ENCODE data around the gene P4HA3.

The P4HA3 gene

DNA sequence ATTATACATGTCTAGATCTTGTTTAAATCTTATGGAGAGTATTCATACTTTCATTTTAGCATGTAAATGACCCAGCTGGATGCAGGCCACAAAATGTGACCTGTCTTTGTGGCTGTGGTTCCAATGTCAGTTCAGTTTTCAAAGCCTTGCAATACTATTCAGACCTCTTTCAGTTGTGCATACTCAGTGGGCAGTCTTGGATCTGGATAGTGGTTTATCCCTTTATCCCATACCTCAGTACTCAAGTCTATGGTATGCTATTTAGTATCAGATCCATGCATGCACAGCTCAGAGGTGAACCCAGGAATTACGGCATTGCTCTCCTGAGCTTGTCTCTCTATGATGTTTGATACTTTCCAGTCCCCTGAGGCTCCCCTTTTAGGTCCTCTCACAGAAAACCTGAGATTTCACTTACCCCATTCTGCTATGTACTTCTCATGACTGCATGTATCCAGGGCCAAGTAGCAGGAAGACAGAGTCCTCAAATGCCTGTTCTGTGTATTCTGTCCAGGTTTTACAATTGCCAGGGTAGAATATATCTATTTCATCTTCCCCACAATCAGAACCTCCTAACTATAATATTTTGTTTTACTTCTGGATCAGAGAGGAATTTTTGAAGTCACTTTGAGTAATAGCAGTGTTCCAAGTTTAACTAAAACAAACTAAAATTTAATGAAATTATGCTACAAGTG lies 6.9 kb upstream of the P4HA3 start:
- DNase-seq: no peak

DNA sequence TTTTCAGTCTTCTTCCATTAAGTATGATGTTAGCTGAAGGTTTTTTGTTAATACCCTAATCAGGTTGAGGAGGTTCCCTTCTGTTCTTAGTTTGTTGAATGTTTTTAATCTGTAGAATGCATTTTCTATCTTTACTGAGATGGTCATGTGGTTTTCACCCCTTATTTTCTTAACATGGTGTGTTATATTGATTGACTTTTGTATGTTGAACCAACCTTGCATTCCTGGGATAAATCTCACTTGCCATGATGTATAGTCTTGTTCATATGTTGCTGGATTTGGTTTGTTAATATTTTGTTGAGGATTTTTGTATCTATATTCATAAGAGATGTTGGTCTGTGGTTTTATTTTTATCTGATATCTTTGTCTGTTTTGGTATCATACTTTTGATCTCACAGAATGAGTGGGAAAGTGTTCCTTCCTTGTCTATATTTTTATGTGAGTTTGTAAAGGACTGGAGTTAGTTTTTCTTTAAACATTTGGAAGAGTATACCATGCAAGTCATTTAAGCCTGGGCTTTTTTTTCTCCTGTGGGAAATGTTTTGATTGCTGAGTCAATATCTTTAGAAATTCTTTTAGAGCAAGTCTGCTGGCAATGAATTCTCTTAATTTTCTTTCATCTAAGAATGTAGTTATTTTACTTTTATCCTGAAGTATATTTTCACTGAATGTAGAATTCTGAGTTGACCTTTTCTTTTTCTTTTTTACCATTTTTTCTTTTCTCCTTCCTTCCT lies 5.5 kb upstream of the P4HA3 start:
- no peak for DNase-seq

DNA sequence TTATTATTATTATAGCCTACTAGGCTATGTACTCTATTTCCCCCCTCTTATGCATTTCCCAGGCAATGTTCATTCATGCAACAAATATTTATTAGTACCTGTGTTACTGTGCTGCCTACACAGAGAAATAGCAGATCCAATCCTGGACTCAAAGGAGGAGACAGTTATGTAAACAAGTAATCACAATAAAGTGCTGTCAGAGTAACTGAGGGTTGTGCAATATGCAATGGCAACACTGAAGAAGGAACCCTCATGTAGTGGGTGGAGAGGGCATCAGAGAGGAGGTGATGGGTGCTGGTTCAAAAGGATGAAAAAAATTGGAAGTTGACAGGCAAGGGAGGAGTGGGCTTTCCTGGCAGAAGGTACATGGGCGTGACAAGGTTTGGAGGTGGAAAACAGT lies 886 bp upstream of the P4HA3 start:
- no peak for DNase-seq

DNA sequence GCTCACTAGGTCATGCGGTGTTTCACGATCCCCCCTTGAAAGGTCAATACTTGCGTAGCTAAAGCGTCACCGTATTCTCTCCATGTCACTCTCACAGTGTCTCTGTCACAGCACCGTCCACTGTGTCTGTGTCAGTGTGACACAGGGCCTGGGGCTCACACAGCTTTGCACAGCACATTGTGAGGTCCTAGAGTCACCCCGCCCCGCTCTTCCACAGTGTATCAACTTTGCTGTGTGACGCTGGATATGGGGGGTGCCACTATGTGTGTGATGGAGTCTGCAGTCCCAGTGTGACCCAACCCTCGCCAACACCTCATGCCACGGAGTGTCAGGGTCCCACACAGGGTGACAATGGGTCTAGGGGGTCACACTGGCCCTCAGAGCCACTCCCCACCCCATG lies 583 bp downstream of the P4HA3 start:
- no peak for DNase-seq

DNA sequence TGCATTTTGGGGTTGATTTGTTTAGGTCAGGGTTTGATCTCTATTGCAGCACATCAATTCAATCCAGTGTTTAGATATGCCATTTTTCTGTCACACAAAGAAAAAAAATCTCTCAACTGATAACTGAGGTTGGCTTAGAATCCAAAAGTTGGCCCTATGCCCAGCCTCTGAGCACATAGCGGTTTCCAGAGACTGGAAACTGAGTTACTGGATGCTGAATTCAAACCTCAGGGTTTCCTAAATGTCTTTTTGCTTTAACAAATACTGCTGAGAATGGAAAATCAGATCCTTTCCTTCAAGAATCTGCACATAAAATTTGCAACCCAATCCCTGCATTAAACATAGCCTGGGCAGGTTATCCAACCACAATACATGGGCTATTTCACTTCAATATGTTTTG lies 4.0 kb downstream of the P4HA3 start:
- no peak for DNase-seq

DNA sequence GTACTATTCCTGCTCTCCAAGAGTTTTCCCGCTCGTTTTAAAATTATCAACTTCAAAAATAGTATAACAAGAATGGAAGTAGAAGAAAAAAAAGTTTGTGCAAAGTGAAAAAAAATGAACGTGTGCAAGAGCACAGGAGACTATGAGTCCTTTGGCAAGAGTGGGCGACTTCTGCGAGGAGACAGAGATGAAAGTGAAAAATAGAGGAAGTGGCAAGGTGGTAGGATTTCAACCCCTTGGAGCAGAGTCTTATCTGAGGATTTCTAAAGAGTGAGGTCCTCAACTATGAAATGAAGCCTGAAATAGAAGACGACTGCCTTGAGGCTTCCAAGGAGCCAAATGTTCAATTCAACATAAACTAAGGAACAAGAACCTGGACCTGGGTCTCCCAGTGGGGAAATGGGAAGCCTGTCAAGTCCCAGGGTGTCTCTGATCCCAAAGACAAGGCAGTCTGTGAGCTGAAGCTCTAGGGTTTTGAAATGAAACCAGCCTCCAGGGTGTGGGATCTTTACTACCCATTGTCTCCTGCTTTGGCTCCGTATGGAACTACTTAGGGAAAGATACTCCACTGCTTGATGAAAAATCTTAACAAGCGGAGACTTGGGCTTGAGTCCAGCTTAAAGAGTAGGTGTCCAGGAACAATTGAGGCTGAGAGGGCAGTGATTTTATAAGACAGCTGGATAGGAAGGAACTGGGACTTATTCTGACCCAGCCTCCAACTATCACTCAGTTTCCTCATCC lies 4.8 kb downstream of the P4HA3 start:
- DNase-seq: no peak

DNA sequence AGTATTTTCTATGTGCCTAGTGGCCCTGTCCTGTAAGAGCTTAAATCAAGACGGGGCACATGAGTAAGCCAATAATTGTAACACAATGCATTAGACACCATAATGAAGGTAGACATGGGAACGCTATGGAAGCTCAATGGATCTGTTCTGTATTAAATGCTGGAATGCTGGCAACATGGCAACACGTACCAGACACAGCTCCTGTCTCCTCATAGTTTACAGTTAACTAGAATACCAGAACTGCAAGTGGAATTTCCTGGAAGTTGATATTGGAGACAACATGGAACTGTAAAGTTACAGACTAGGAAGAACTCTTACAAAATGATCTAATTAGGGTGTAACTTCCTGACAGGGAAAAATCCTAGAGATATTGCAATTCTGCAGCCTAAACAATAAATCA lies 12.4 kb downstream of the P4HA3 start:
- no peak for DNase-seq

DNA sequence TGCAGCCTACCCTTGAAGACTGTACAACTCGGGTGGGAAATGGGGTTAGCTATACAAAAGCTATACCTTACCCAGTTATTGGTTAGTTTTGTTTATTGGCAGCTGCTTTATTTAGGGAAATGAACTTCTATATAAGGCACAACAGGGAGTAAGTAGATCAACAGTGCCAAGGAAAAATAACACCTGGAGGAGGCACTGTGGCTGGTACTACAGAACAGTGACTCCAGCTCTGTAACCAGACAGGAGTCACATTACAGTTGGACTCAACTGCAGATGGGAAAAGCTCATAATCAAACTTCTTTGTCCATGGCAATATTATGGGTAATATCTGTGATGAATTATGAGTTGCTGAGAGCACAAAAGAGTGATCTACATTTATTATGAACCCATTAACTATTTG lies 14.0 kb downstream of the P4HA3 start:
- no peak for DNase-seq

DNA sequence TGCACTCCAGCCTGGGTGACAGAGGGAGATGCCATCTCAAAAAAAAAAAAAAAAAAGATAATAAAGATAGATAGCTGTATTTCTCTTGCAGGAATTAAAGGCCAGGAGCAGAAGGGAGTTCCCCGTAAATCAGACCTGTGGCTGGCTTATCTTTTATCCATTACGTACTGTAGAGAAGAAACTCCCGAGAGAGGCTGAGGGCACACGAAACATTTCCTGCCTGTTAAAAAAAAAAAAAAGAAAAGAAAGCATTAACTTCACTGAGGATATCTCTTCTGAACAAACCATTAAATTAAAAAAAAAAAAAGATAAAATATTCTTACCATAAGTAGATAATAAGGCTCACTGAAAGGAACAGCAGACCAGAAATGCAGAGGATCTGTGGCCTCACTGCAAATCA lies 22.5 kb downstream of the P4HA3 start:
- DNase-seq: no peak

DNA sequence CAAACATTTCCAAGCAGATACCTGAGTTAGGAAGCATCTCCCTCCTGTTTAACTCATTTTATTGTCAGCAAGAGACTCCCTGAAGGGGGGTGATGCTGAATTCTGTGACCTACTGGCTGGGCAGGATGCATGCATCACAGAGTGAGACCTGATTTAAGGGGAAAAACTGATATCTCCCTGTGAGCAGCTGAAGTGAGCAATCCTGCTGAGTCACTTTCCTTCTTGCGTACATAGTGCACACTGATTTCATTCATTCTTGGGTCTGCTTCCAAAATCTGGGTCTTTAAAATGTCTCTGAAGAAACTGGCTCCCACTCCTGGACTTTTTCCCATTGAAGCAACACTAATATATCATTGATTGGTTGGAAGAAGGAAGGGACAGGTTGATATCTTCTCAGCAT lies 23.3 kb downstream of the P4HA3 start:
- DNase-seq: no peak

DNA sequence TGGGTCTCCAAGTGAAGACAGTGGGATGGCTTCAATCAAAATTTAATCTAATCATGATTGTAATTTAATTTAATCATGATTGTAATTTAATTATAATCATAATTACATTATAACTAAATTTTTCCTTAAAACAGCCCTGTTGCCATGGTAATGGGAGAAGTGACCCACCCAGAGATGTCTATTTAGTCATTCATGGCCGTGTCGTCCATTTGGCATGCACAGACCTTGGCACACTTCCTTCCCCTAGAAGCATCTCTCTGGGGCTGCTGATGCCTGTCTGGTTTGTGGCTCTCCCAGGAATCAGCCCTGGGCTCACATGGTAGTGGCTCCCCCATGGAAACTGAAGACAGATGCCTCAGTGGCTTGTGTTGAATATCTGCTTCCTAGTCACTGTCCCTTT lies 27.0 kb downstream of the P4HA3 start:
- no peak for DNase-seq

DNA sequence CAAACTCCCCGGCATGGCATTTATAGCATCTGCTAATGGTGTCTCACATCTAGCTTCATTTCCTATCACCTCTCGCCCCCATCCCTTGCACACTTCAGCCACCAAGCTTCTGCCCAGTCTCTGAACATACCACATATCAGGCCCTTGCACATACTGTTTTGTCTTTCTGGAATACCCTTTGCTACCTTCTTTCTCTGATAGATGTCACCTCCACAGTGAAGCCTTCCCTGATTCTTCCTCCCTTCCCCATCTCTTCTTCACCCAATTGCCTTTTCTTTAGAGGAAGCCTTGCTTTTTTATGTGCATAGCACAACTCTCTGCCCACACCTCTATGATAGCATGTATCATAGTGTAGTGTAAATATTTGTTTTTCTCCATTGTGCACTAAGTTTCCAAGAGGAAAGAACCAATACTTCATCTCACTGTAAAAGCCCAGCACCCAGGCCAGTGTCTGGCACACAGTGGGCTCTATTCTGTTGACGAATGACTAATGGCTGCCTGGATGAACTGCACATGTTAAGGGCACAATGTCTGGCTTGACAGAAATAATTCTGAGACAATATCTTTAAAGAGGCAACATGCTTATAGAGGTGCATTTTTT lies 27.8 kb downstream of the P4HA3 start:
- DNase-seq: no peak

DNA sequence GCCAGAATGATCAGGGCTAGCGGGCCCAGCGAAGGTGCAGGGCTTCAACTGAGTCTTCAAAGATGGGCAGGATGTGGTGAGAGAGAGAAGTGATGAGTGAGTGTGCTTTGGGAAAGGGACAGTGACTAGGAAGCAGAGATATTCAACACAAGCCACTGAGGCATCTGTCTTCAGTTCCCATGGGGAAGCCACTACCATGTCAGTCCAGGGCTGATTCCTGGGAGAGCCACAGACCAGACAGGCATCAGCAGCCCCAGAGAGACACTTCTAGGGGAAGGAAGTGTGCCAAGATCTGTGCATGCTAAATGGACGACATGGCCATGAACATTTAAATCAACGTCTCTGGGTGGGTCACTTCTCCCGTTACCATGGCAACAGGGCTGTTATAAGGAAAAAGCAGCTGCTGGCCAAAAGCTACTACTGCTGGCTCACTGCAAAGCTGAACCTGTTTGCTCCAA lies 28.5 kb downstream of the P4HA3 start:
- no peak for DNase-seq

DNA sequence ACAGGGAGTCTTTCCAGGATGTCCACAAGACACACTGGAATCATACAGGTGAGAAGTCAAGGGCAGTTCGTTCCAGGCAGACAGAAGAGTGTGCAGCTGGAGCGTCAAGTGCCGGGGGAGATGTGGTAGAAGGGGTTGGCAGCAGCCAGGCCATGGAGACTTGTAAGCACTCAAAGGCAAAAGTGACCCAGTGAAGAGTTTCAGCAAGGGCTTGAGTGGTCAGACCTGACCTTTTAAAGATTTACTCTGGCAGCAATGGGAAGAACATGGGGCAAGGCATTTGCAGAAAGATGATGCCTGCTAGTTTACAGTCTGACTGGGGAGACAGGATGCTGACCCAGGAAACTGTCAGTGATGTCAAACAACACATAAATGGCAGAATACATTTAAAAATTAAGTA lies 29.0 kb downstream of the P4HA3 start:
- DNase-seq: no peak

DNA sequence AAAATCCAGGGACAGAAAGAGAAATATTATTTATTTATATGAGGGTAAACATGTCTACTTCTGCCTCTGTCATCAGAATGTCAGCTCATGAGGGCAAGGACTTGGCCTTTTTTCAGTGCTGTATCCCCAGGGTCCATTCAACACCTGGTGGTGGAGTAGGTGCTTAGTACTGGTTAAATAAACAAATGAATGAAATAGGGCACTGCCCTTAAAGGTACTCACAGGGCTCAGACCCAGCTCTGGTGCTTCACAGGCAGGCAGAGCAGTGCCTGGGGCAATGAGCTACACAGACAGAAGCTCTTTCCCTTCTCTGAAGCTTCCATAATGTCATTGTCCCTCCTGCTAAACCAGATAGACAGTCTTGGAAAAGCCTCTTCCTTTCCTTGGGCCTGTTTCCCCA lies 30.9 kb downstream of the P4HA3 start:
- DNase-seq: no peak

DNA sequence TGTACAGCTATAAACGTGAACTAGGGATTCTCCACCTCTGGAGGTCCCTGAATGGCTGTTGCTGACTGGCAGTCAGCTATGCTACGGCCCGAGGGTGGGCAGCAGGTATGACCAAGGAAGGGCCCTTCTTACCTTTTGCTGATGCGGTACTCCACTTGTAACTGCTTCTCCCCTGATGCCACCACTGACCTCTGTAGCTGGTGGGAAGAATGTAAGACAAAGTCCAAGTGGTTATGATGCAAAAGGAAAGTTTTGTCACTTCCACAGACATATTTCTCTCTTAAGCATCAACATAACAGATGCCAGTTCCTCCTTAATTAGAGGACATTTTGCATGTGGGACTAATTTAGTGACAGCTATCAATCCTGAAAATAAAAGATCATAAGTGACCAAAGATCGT lies 32.2 kb downstream of the P4HA3 start:
- no peak for DNase-seq

DNA sequence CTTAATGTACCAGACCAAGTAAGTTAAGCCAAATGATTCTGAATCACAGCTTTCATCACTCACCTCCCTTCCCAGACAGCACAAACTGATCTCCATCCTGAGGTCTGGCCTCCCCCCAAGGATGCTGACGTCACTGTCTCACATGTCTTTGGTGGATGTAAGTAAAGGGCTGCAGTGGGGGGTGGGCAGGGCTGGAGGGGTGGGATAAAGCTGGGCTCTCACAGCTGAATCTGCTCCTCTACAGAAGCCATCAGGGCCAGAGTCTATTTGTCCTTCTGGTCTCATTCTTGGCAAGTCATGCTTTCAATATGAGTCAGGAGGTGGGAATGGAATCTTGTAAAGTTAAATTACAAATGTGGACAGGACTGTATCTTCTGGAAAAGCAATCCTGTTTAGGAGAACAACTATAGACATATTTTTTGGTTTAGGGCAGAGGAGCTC lies 32.7 kb downstream of the P4HA3 start:
- DNase-seq: no peak

DNA sequence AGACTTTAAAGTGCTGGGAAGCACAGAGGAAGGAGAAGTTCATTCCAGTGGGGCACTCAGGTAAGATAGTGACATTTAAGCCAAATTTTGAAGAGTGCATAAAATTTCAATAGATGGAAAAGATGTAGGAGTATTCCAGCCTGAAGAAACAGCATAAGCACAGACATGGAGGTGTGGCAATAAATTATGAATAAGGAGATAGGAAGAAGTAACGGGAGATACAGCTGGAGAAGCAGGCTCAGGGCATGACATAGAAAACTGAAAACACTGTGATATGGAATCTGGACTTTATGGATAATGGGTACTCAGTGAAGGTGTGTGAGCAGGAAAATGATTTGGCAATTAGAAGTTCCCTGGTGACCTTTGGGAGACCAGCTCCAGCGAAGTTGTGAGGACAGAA lies 33.3 kb downstream of the P4HA3 start:
- DNase-seq: no peak

DNA sequence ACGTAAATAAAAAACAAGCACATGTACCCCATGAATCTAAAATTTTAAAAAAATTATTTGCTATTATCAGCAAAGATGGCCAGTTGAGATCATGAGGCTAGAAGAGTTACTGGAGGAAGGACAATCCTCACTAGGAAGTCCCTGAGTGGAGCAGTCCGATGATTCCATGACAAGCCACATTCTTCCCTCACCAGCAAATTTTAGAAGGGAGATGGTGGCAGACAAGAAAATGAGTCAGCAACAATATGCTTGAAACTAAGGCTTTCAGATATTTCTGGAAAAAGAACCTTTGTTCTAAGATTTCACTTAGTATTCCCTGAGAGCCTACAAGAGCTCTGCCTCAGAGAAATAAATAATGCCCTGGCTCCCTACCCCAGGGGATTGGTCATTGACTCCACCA lies 34.9 kb downstream of the P4HA3 start:
- no peak for DNase-seq

DNA sequence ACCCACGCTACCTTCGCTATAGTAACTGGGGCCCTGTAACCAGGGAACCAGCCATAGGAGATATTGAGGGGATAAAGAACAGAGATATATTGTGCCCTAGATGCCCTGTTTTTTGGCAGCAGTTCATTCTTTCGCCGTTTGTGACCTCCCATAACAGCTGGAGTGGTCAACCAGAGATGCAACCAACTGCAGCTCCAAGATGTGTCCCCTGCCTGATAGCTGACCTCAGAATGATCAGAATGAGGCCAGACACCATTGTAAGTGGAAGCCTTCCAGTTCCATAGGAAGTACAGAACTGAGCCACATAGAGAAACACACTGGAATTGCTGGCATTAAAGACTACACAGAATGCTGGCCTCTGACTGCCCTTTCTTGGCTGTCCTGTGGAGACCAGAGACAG lies 39.2 kb downstream of the P4HA3 start:
- no peak for DNase-seq

DNA sequence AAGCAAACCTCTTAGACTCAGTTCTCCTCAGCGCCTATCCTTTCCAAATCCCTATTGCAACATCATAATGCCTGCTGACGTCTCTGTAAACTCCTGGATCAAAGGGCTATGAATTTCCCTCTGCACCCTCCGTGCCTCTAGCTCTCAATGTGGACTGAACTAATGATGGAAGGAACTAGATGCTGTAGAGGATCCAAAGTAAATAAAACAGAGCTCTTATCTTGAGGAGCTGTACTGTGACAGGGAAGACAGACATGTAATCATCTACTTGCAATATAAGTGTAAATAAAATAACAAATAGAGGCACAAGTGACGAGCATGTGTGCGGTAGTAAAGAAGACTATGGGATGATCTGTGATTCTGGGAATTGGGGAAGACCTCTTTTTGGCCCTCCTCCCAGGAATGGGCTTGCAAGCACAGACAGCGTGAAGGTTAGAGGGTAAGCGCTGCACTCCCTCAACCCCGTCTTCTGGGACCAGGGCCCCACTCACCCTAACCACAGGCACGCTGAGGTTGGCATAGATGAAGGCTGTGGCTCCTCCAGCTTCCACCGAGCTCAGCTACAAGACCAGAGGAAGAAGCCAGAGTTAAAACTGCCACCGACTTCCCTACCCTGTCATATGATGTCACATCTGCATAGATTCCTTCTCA lies 42.2 kb downstream of the P4HA3 start:
- no peak for DNase-seq

DNA sequence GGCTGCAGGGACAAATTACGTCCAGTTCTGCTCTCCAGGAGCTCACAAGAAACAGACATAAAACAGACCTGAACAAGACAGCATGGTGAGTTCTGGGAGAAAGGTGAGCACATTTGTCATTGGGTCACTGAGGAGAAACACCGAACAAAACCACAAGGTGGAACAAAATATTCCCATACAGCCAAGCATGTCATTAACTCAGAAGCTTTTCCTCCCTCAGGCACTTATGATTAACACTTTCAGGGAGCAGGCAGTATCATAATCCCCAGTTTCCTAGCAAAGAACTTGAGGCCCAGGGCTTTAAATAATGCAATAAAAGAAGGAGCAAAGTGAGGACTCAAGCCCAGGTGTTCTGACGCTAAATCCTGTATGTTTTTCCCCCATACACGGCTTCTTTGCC lies 43.0 kb downstream of the P4HA3 start:
- no peak for DNase-seq

Data from nucleus accumbens (tissue), 56 donors.